Neuronal stem cell (in vitro differentiated cells): ENCODE data around the gene TPO.

Experiments used
- DNase-seq: peaks from one replicate; pipeline ENCODE4 v3.0.0-alpha.2; 2013; ENCODE audit warnings: low spot score
- H2AFZ ChIP-seq: one replicate; pipeline ENCODE4 v1.6.1; 2013; ENCODE audit warnings: mild to moderate bottlenecking, low read length, inconsistent platforms
- H2AK5ac ChIP-seq: 2 replicates; pipeline ENCODE4 v1.6.1; 2013; ENCODE audit warnings: low read depth, mild to moderate bottlenecking, inconsistent platforms, low read length, moderate library complexity, mixed read lengths
- H2BK120ac ChIP-seq: 2 replicates; pipeline ENCODE4 v1.6.1; 2013; ENCODE audit warnings: low read depth, mild to moderate bottlenecking, inconsistent platforms, low read length, moderate library complexity, mixed read lengths
- H2BK12ac ChIP-seq: one replicate; pipeline ENCODE4 v1.6.1; 2013; ENCODE audit warnings: low read length, inconsistent platforms
- H2BK15ac ChIP-seq: 2 replicates; pipeline ENCODE4 v1.6.1; 2013; ENCODE audit warnings: mild to moderate bottlenecking, low read length, inconsistent platforms, mixed read lengths
- H2BK5ac ChIP-seq: one replicate; pipeline ENCODE4 v1.6.1; 2013; ENCODE audit warnings: inconsistent platforms, mild to moderate bottlenecking, low read length, moderate library complexity
- H3K14ac ChIP-seq: one replicate; pipeline ENCODE4 v1.6.1; 2013; ENCODE audit warnings: low read length, inconsistent platforms
- H3K18ac ChIP-seq: 2 replicates; pipeline ENCODE4 v1.6.1; 2013; ENCODE audit warnings: low read length, inconsistent platforms
- H3K23ac ChIP-seq: 2 replicates; pipeline ENCODE4 v1.6.1; 2013; ENCODE audit warnings: low read depth, mild to moderate bottlenecking, mixed read lengths, low read length, inconsistent platforms; ENCODE audit not compliant: poor library complexity
- H3K27ac ChIP-seq: replicated peaks from 3 replicates; pipeline ENCODE4 v1.5.1; 2013; ENCODE audit warnings: low read length, inconsistent platforms
- H3K27me3 ChIP-seq, 3 experiments: 2 replicates each; pipeline ENCODE4 v1.6.1; 2013; ENCODE audit warnings: low read length in 3 of 3, mild to moderate bottlenecking in 2 of 3, inconsistent platforms in 1 of 3, low read depth in 1 of 3, mixed read lengths in 1 of 3, moderate library complexity in 1 of 3; ENCODE audit not compliant: control insufficient read depth in 3 of 3, insufficient read depth in 3 of 3
- H3K36me3 ChIP-seq, 2 donors: replicated peaks in 1 of 2; 2 replicates each; pipeline ENCODE4 v1.6.1; 2013; ENCODE audit warnings: low read length in 2 of 2; ENCODE audit not compliant: control insufficient read depth in 2 of 2, insufficient read depth in 2 of 2
- H3K4ac ChIP-seq: 2 replicates; pipeline ENCODE4 v1.6.1; 2013; ENCODE audit warnings: inconsistent platforms, mild to moderate bottlenecking, low read length, moderate library complexity
- H3K4me1 ChIP-seq, 2 donors: 1 replicate in 1 of 2; 2 replicates in 1 of 2; pipeline ENCODE4 v1.6.1; 2013; ENCODE audit warnings: low read length in 2 of 2, low read depth in 1 of 2; ENCODE audit not compliant: control insufficient read depth in 2 of 2, insufficient read depth in 1 of 2
- H3K4me2 ChIP-seq: one replicate; pipeline ENCODE4 v1.6.1; 2013; ENCODE audit warnings: mild to moderate bottlenecking, low read length, inconsistent platforms; ENCODE audit not compliant: insufficient read depth, poor library complexity, severe bottlenecking
- H3K4me3 ChIP-seq, 2 donors: 2 replicates each; pipeline ENCODE4 v1.5.1; 2013; ENCODE audit warnings: low read length in 2 of 2, mild to moderate bottlenecking in 2 of 2, inconsistent platforms in 1 of 2, moderate library complexity in 1 of 2
- H3K79me1 ChIP-seq: one replicate; pipeline ENCODE4 v1.6.1; 2013; ENCODE audit warnings: low read depth, mild to moderate bottlenecking, inconsistent platforms, low read length, moderate library complexity
- H3K9ac ChIP-seq: one replicate; pipeline ENCODE4 v1.6.1; 2013; ENCODE audit warnings: mild to moderate bottlenecking, low read depth, low read length, inconsistent platforms; ENCODE audit not compliant: poor library complexity
- H3K9me3 ChIP-seq, 2 donors: replicated peaks in 1 of 2; 2 replicates each; pipeline versions ENCODE3 to v1.6.1; 2013; ENCODE audit warnings: low read length in 2 of 2, mild to moderate bottlenecking in 2 of 2, inconsistent platforms in 1 of 2, low read depth in 1 of 2, mixed read lengths in 1 of 2, moderate library complexity in 1 of 2; ENCODE audit not compliant: control insufficient read depth in 2 of 2, insufficient read depth in 1 of 2
- H4K8ac ChIP-seq: one replicate; pipeline ENCODE4 v1.6.1; 2013; ENCODE audit warnings: low read depth, mild to moderate bottlenecking, inconsistent platforms, low read length, moderate library complexity
- H4K91ac ChIP-seq: one replicate; pipeline ENCODE4 v1.6.1; 2013; ENCODE audit warnings: low read length, low read depth, mild to moderate bottlenecking, inconsistent platforms; ENCODE audit not compliant: poor library complexity
- WGBS, 2 donors: extraction: QIAGEN DNeasy Blood & Tissue Kit; methylation state at CpG; one replicate each; pipeline ENCODE4 v1.1.7; 2013; ENCODE audit warnings: missing lambda C conversion rate in 2 of 2, mixed read lengths in 1 of 2; ENCODE audit not compliant: insufficient read length in 2 of 2, insufficient replicate concordance in 1 of 2; ENCODE audit errors: extremely low coverage in 2 of 2; 5-methylcytosine and 5-hydroxymethylcytosine counted together

The TPO gene

GRCh38 chr2:1538663-1539062, 125.4 kb downstream of the TPO start:
- H3K36me3 ChIP-seq, result no peaks in the 10 kb centered on the region
- no peak overlapping the region for H3K4ac ChIP-seq
- no peak overlapping the region for H4K91ac ChIP-seq
- no CpG with 5 or more reads among the region's 10 CpGs for WGBS, 2 donors
- no peak overlapping the region for H2BK12ac ChIP-seq
- H3K9me3 ChIP-seq, result no peaks in the 10 kb centered on the region
- peaks cover 0 to 6% (median 0%) of the 10 kb centered on the region in 3 experiments for H3K27me3 ChIP-seq
- no peak overlapping the region for H3K23ac ChIP-seq
- H3K18ac ChIP-seq, result no peak overlapping the region
- peak; percentile 24 for DNase-seq
- H3K79me1 ChIP-seq, result no peaks in the 10 kb centered on the region
- H3K9ac ChIP-seq, result no peak overlapping the region
- H4K8ac ChIP-seq, result no peak overlapping the region
- no peak overlapping the region for H2AK5ac ChIP-seq
- no peak overlapping the region for H2BK120ac ChIP-seq
- H3K27ac ChIP-seq, result no peak overlapping the region
- H3K4me2 ChIP-seq, result no peak overlapping the region
- H3K14ac ChIP-seq, result no peak overlapping the region
- no peak overlapping the region for H2BK5ac ChIP-seq
- no peak overlapping the region for H2AFZ ChIP-seq
- no peaks in the 10 kb centered on the region for H3K4me1 ChIP-seq
- H2BK15ac ChIP-seq, result no peak overlapping the region
- H3K4me3 ChIP-seq, result no peak overlapping the region

- Histone ChIP-seq H3K14ac (peak overlapping the region; percentile 33), H3K4me3 (peak overlapping the region in 1 of 2 donors; percentile 56), H3K4me1 (peaks cover 0 to 2% of the 10 kb centered on the region in 2 donors), H2BK5ac (no peak overlapping the region), H2BK12ac (no peak overlapping the region), H3K36me3 (no peaks in the 10 kb centered on the region), H3K18ac (peak overlapping the region; percentile 76), H3K79me1 (no peaks in the 10 kb centered on the region), H4K8ac (no peak overlapping the region), H3K4me2 (no peak overlapping the region), H2AFZ (no peak overlapping the region), H3K4ac (no peak overlapping the region), H3K23ac (peak overlapping the region; percentile 7), H3K27me3 (peaks cover 0 to 6% (median 0%) of the 10 kb centered on the region in 3 experiments), H3K9me3 (no peaks in the 10 kb centered on the region), H3K27ac (no peak overlapping the region), H2BK120ac (no peak overlapping the region), H2AK5ac (no peak overlapping the region), H4K91ac (no peak overlapping the region), H2BK15ac (no peak overlapping the region), H3K9ac (no peak overlapping the region)
- no peak for DNase-seq
- WGBS, 2 donors, result no CpG with 5 or more reads among the region's 19 CpGs
Measured at GRCh38 chr2:1539441-1539840, 126.2 kb downstream of the TPO start.

- Histone ChIP-seq H4K8ac (no peak overlapping the region), H3K14ac (no peak overlapping the region), H3K36me3 (no peaks in the 10 kb centered on the region), H3K4me2 (no peak overlapping the region), H3K79me1 (no peaks in the 10 kb centered on the region), H2BK120ac (no peak overlapping the region), H2AK5ac (no peak overlapping the region), H2AFZ (no peak overlapping the region), H3K9me3 (no peaks in the 10 kb centered on the region), H3K4ac (no peak overlapping the region), H2BK5ac (no peak overlapping the region), H3K27me3 (peaks cover 0 to 6% (median 0%) of the 10 kb centered on the region in 3 experiments), H2BK15ac (no peak overlapping the region), H2BK12ac (no peak overlapping the region), H3K4me1 (peaks cover 0 to 2% of the 10 kb centered on the region in 2 donors), H4K91ac (no peak overlapping the region), H3K18ac (no peak overlapping the region), H3K4me3 (no peak overlapping the region), H3K23ac (no peak overlapping the region), H3K9ac (no peak overlapping the region), H3K27ac (no peak overlapping the region)
- WGBS, 2 donors, result no CpG with 5 or more reads among the region's 13 CpGs
- no peak for DNase-seq
Measured at GRCh38 chr2:1539973-1540372, 126.7 kb downstream of the TPO start.

GRCh38 chr2:1540481-1540880, 127.2 kb downstream of the TPO start:
- Histone ChIP-seq H2BK12ac (no peak overlapping the region), H3K4me3 (no peak overlapping the region), H3K9ac (no peak overlapping the region), H3K4me1 (peaks cover 0 to 2% of the 10 kb centered on the region in 2 donors), H2BK120ac (no peak overlapping the region), H3K36me3 (no peaks in the 10 kb centered on the region), H3K27ac (no peak overlapping the region), H3K23ac (no peak overlapping the region), H2BK15ac (peak overlapping the region; percentile 27), H4K91ac (no peak overlapping the region), H2BK5ac (no peak overlapping the region), H3K18ac (peak overlapping the region; percentile 38), H2AFZ (no peak overlapping the region), H3K14ac (peak overlapping the region; percentile 39), H3K4ac (no peak overlapping the region), H2AK5ac (peak overlapping the region; percentile 40), H3K9me3 (no peaks in the 10 kb centered on the region), H3K4me2 (no peak overlapping the region), H3K79me1 (no peaks in the 10 kb centered on the region), H4K8ac (no peak overlapping the region), H3K27me3 (peaks cover 0 to 6% (median 0%) of the 10 kb centered on the region in 3 experiments)
- no peak for DNase-seq
- no CpG with 5 or more reads among the region's 25 CpGs for WGBS, 2 donors
